AG20443 (cell line): Measurements from ENCODE around the gene STXBP5L.
"Not testable (repeated sequence)": the region's sequence is repeated elsewhere in the genome, so short reads cannot be mapped to it uniquely, and the experiment has no call there.

ENCODE experiments used
- DNase-seq: peaks from one replicate; pipeline ENCODE4 v3.0.0; 2012; ENCODE audit warnings: low spot score, mixed read lengths

The STXBP5L gene

GRCh38 chr3:121231872-121232271 lies 323.9 kb downstream of the STXBP5L start:
- no peak for DNase-seq

- DNase-seq, result no peak
These were observed 324.6 kb downstream of the STXBP5L start for GRCh38 chr3:121232309-121233225.

GRCh38 chr3:121243208-121243607 lies 335.2 kb downstream of the STXBP5L start:
- no peak for DNase-seq

GRCh38 chr3:121252676-121253075 lies 344.7 kb downstream of the STXBP5L start:
- no peak for DNase-seq

- no peak for DNase-seq
These were observed 361.4 kb downstream of the STXBP5L start for GRCh38 chr3:121269389-121269788.

- DNase-seq, result no peak
These were observed 366.4 kb downstream of the STXBP5L start for GRCh38 chr3:121274411-121274810.

- DNase-seq, result no peak
These were observed 387.4 kb downstream of the STXBP5L start for GRCh38 chr3:121295452-121295851.

- no peak for DNase-seq
These were observed 388.0 kb downstream of the STXBP5L start for GRCh38 chr3:121295979-121296378.

- DNase-seq, result no peak
These were observed 416.3 kb downstream of the STXBP5L start for GRCh38 chr3:121324320-121324719.

GRCh38 chr3:121330118-121330517 lies 422.1 kb downstream of the STXBP5L start:
- no peak for DNase-seq

GRCh38 chr3:121330634-121331033 lies 422.6 kb downstream of the STXBP5L start:
- DNase-seq, result no peak

- DNase-seq, result not testable (repeated sequence)
These were observed 448.0 kb downstream of the STXBP5L start for GRCh38 chr3:121355960-121356359.

GRCh38 chr3:121362035-121362734 lies 454.2 kb downstream of the STXBP5L start:
- DNase-seq, result no peak

GRCh38 chr3:121388308-121388707 lies 480.3 kb downstream of the STXBP5L start:
- not testable (repeated sequence) for DNase-seq

- DNase-seq, result not testable (repeated sequence)
These were observed 488.0 kb downstream of the STXBP5L start for GRCh38 chr3:121395967-121396366.

- DNase-seq, result not testable (repeated sequence)
These were observed 490.0 kb downstream of the STXBP5L start for GRCh38 chr3:121398051-121398450.

GRCh38 chr3:121399820-121400219 lies 491.8 kb downstream of the STXBP5L start:
- no peak for DNase-seq

- no peak for DNase-seq
These were observed 497.6 kb downstream of the STXBP5L start for GRCh38 chr3:121405631-121406030.

- no peak for DNase-seq
These were observed 503.5 kb downstream of the STXBP5L start for GRCh38 chr3:121411523-121411922.

- no peak for DNase-seq
These were observed 506.9 kb downstream of the STXBP5L start for GRCh38 chr3:121414924-121415323.

GRCh38 chr3:121418182-121418581 lies 510.2 kb downstream of the STXBP5L start:
- DNase-seq, result no peak

GRCh38 chr3:121424549-121424948 lies 516.5 kb downstream of the STXBP5L start:
- DNase-seq, result no peak

GRCh38 chr3:121430664-121431215 lies 522.7 kb downstream of the STXBP5L start:
- DNase-seq, result no peak
